Stomach (tissue), 4 donors: ENCODE data around the gene RANGRF.

Experiments used
- CTCF ChIP-seq, 7 experiments: fragments of 450-650 bp in 4 of 7; fragments of 200-600 bp in 3 of 7; sonication (generic) in 3 of 7; IDR thresholded peaks; one replicate each; pipeline ENCODE4 v1.5.1; 2016 to 2019; ENCODE audit warnings: antibody characterized with exemption in 7 of 7, control low read depth in 2 of 7, mild to moderate bottlenecking in 1 of 7
- EP300 ChIP-seq: sonication (generic); formaldehyde crosslinking; IDR thresholded peaks from one replicate; pipeline ENCODE4 v1.6.1; 2017; ENCODE audit warnings: antibody characterized with exemption
- POLR2AphosphoS5 ChIP-seq, 3 donors: sonication (generic); formaldehyde crosslinking; IDR thresholded peaks; one replicate each; pipeline ENCODE4 v1.6.1; 2016; ENCODE audit warnings: antibody characterized with exemption in 3 of 3

GRCh38 chr17:8264836-8265542 is 23.5 kb upstream of the RANGRF start:
- TF ChIP-seq CTCF (IDR thresholded peaks at IDR 0.05): no peak
- TF ChIP-seq POLR2AphosphoS5 (IDR thresholded peaks at IDR 0.05): no peak
- no peak for TF ChIP-seq EP300
